ENCODE results near the gene GJA3. TPM values are rescaled to one million over a fixed set of nuclear protein-coding genes. Genes with fewer than 3 reads are reported as not detected.

GJA3 gene
- total RNA-seq, 1 donor from 2014 or later: 1.2 TPM

Other genes starting within 250 kb of the GJA3 start
- gene ZMYM2, start 202.3 kb downstream of the GJA3 start, total RNA-seq: 109 TPM
- 84.7 TPM for gene GJB2, start 31.9 kb upstream of the GJA3 start, total RNA-seq
- 120 TPM for gene GJB6, start 71.3 kb upstream of the GJA3 start, total RNA-seq

Data from skin of body (tissue), 1 donor.